Measurements from ENCODE around the gene LARP4B.

DNA sequence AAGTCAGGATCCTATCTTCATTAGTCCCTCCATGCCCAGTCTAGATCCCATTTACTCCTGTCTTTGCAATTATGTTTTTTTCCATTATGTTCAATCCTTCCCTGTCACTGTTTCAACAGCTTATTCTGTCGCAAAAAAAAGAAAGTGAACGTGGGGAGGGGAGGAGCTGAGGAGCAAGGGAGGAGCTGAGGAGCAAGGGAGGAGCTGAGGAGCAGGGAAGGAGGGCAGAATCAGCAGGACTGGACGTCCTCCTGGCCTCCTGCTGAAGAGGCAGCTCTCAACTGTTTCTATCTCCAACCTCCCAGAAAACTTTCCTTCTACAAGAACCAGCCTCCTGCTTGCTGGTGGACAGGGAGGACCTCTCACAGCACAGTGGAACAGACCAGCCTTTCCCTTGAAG, 26.0 kb downstream of the LARP4B start:
- TF ChIP-seq, protein P1, sequence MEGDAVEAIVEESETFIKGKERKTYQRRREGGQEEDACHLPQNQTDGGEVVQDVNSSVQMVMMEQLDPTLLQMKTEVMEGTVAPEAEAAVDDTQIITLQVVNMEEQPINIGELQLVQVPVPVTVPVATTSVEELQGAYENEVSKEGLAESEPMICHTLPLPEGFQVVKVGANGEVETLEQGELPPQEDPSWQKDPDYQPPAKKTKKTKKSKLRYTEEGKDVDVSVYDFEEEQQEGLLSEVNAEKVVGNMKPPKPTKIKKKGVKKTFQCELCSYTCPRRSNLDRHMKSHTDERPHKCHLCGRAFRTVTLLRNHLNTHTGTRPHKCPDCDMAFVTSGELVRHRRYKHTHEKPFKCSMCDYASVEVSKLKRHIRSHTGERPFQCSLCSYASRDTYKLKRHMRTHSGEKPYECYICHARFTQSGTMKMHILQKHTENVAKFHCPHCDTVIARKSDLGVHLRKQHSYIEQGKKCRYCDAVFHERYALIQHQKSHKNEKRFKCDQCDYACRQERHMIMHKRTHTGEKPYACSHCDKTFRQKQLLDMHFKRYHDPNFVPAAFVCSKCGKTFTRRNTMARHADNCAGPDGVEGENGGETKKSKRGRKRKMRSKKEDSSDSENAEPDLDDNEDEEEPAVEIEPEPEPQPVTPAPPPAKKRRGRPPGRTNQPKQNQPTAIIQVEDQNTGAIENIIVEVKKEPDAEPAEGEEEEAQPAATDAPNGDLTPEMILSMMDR (IDR thresholded peaks at IDR 0.05): no peak
- no peak for TF ChIP-seq POLR2A (IDR thresholded peaks at IDR 0.05)
